ENCODE data around the gene PALM2AKAP2.

The PALM2AKAP2 gene

DNA sequence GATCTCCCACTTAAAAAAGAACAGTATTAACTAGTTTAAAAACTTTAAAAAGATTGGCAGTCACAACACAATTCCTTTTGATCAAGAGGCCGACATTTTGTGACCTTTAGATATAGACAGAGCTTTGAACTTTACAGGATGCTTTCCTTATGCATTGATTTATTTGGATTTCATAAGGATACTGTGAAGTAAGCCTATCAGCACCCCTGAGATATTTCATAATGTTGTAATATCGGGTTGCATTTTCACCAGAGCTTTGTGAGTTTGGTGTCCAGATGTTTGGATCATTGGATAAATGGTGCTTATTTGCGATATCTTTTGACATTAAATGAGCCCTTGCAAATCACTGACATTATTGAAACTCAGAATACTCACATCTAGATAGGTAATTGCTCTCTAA is 7.7 kb downstream of the PALM2AKAP2 start:
- TF ChIP-seq CTCF (IDR thresholded peaks at IDR 0.05; ENCODE audit: low read depth, low read length), result no peak
- TF ChIP-seq EZH2phosphoT487 (IDR thresholded peaks at IDR 0.05; ENCODE audit: low read depth), result no peak

GRCh38 chr9:109789556-109789955 is 9.6 kb downstream of the PALM2AKAP2 start:
- Histone ChIP-seq H3K27me3 (ENCODE audit: low read depth, low read length) (peaks cover 11% of the 10 kb centered on the region; the same call in 1 of the 2 replicates), H3K9ac (ENCODE audit: low read length) (no peak overlapping the region), H3K9me3 (ENCODE audit: insufficient read depth, low read length) (no peaks in the 10 kb centered on the region), H3K4me2 (ENCODE audit: low read length) (no peak overlapping the region), H3K79me2 (ENCODE audit: low read length) (no peaks in the 10 kb centered on the region), H3K27ac (ENCODE audit: low read length) (no peak overlapping the region), H3K4me3 (ENCODE audit: low read length) (no peak overlapping the region), H2AFZ (ENCODE audit: low read depth, low read length) (no peak overlapping the region), H3K4me1 (ENCODE audit: low read length) (no peaks in the 10 kb centered on the region), H3K36me3 (replicated peaks; ENCODE audit: low read depth, low read length) (no peaks in the 10 kb centered on the region), H4K20me1 (ENCODE audit: insufficient read depth, low read length) (no peaks in the 10 kb centered on the region)
- TF ChIP-seq CTCF (IDR thresholded peaks at IDR 0.05; ENCODE audit: low read depth, low read length), result no peak
- no peak for TF ChIP-seq EZH2phosphoT487 (IDR thresholded peaks at IDR 0.05; ENCODE audit: low read depth)

More for the DNA sequence above, 7.7 kb downstream of the PALM2AKAP2 start:
- Histone ChIP-seq H3K27ac (ENCODE audit: low read length) (no peak overlapping the region), H2AFZ (ENCODE audit: low read depth, low read length) (no peak overlapping the region), H4K20me1 (ENCODE audit: insufficient read depth, low read length) (no peaks in the 10 kb centered on the region), H3K27me3 (ENCODE audit: low read depth, low read length) (peaks cover 5% of the 10 kb centered on the region; the same call in 1 of the 2 replicates), H3K9me3 (ENCODE audit: insufficient read depth, low read length) (no peaks in the 10 kb centered on the region), H3K9ac (ENCODE audit: low read length) (no peak overlapping the region), H3K4me3 (ENCODE audit: low read length) (no peak overlapping the region), H3K4me2 (ENCODE audit: low read length) (no peak overlapping the region), H3K36me3 (replicated peaks; ENCODE audit: low read depth, low read length) (no peaks in the 10 kb centered on the region), H3K79me2 (ENCODE audit: low read length) (no peaks in the 10 kb centered on the region), H3K4me1 (ENCODE audit: low read length) (no peaks in the 10 kb centered on the region)

GRCh38 chr9:109789971-109790370 is 10.0 kb downstream of the PALM2AKAP2 start:
- no peaks in the 10 kb centered on the region for H3K79me2 ChIP-seq (ENCODE audit: low read length)
- H3K4me1 ChIP-seq (ENCODE audit: low read length), result no peaks in the 10 kb centered on the region
- no peak overlapping the region for H3K4me3 ChIP-seq (ENCODE audit: low read length)
- H4K20me1 ChIP-seq (ENCODE audit: insufficient read depth, low read length), result no peaks in the 10 kb centered on the region
- no peak overlapping the region for H3K27ac ChIP-seq (ENCODE audit: low read length)
- H3K4me2 ChIP-seq (ENCODE audit: low read length), result no peak overlapping the region
- no peaks in the 10 kb centered on the region for H3K36me3 ChIP-seq (replicated peaks; ENCODE audit: low read depth, low read length)
- H3K9ac ChIP-seq (ENCODE audit: low read length), result no peak overlapping the region
- no peaks in the 10 kb centered on the region for H3K9me3 ChIP-seq (ENCODE audit: insufficient read depth, low read length)
- TF ChIP-seq CTCF (IDR thresholded peaks at IDR 0.05; ENCODE audit: low read depth, low read length) (no peak), EZH2phosphoT487 (IDR thresholded peaks at IDR 0.05; ENCODE audit: low read depth) (no peak)
- H3K27me3 ChIP-seq (ENCODE audit: low read depth, low read length), result peaks cover 11% of the 10 kb centered on the region; the same call in 1 of the 2 replicates
- no peak overlapping the region for H2AFZ ChIP-seq (ENCODE audit: low read depth, low read length)

DNA sequence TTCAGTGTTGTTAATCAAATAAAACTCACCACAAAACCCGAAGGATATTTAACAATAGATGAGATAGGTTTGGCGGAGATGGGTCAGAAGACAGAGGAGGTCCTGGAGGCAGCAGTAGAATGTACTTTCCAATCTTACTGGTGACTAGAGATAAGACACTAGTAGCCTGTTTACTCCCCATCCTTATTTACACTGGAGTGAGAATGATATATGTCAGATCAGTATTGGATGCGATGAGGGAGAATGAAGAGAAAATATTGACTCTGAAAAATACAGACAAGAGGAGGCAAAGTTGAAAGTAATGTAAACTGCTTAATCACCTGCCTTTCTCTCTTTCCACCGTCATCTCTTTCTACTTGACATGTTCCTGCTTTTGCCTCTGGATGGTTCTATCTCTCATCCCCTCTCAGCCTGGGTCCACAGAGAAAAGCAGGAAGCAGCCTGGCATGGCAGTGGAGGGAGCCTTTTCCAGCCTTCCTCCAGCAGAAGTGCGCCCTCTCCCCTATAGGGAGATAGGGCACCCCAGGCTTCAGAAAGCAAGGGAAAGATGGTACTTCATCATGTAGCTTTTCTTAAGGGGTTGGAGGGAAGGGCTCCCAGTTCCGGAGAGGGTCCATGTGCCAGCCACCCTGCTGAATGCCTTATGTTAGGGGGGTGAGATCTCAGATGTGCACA is 11.1 kb downstream of the PALM2AKAP2 start:
- Histone ChIP-seq H3K4me2 (ENCODE audit: low read length) (no peak overlapping the region), H3K9ac (ENCODE audit: low read length) (no peak overlapping the region), H3K27ac (ENCODE audit: low read length) (no peak overlapping the region), H3K79me2 (ENCODE audit: low read length) (no peaks in the 10 kb centered on the region), H3K36me3 (replicated peaks; ENCODE audit: low read depth, low read length) (no peaks in the 10 kb centered on the region), H3K27me3 (ENCODE audit: low read depth, low read length) (peaks cover 11% of the 10 kb centered on the region; the same call in 1 of the 2 replicates), H3K9me3 (ENCODE audit: insufficient read depth, low read length) (no peaks in the 10 kb centered on the region), H4K20me1 (ENCODE audit: insufficient read depth, low read length) (no peaks in the 10 kb centered on the region), H3K4me1 (ENCODE audit: low read length) (no peaks in the 10 kb centered on the region), H3K4me3 (ENCODE audit: low read length) (no peak overlapping the region), H2AFZ (ENCODE audit: low read depth, low read length) (no peak overlapping the region)
- TF ChIP-seq EZH2phosphoT487 (IDR thresholded peaks at IDR 0.05; ENCODE audit: low read depth), result no peak
- TF ChIP-seq CTCF (IDR thresholded peaks at IDR 0.05; ENCODE audit: low read depth, low read length), result no peak
